ENCODE results near the gene ANKS6. TPM values are rescaled to one million over a fixed set of nuclear protein-coding genes. Genes with fewer than 3 reads are reported as not detected.
A peak's percentile ranks its signal among the peaks of the same experiment; 100 is the strongest.

The ANKS6 gene
- total RNA-seq, 1 donor from 2014 or later = 25.8 TPM

GRCh38 chr9:98777618-98778017 is 18.7 kb downstream of the ANKS6 start:
- Histone ChIP-seq H3K36me3 (ENCODE audit: control insufficient read depth, insufficient read depth, low read length) (peaks cover under 1% of the 10 kb centered on the region), H3K27me3 (ENCODE audit: control insufficient read depth, insufficient read depth, low read length) (no peaks in the 10 kb centered on the region), H3K4me3 (ENCODE audit: low read depth, low read length) (no peak overlapping the region)
- TF ChIP-seq CTCF (IDR thresholded peaks at IDR 0.05; ENCODE audit: insufficient read depth, low read length, poor library complexity, severe bottlenecking) = no peak
- DNase-seq (ENCODE audit: low read depth) = no peak

GRCh38 chr9:98775831-98776441 is 20.4 kb downstream of the ANKS6 start:
- peaks cover 4% of the 10 kb centered on the region for H3K36me3 ChIP-seq (ENCODE audit: control insufficient read depth, insufficient read depth, low read length)
- no peaks in the 10 kb centered on the region for H3K27me3 ChIP-seq (ENCODE audit: control insufficient read depth, insufficient read depth, low read length)
- H3K4me3 ChIP-seq (ENCODE audit: low read depth, low read length) = no peak overlapping the region
- DNase-seq (ENCODE audit: low read depth) = no peak
- peak; percentile 77 for TF ChIP-seq CTCF (IDR thresholded peaks at IDR 0.05; ENCODE audit: insufficient read depth, low read length, poor library complexity, severe bottlenecking)

- H3K27me3 ChIP-seq (ENCODE audit: control insufficient read depth, insufficient read depth, low read length) = no peaks in the 10 kb centered on the region
- no peak for DNase-seq (ENCODE audit: low read depth)
These were observed 21.6 kb downstream of the ANKS6 start for GRCh38 chr9:98774746-98775145.

GRCh38 chr9:98773721-98774120 is 22.6 kb downstream of the ANKS6 start:
- no peak for DNase-seq (ENCODE audit: low read depth)
- Histone ChIP-seq H3K4me3 (ENCODE audit: low read depth, low read length) (no peak overlapping the region), H3K27me3 (ENCODE audit: control insufficient read depth, insufficient read depth, low read length) (no peaks in the 10 kb centered on the region), H3K36me3 (ENCODE audit: control insufficient read depth, insufficient read depth, low read length) (peaks cover 4% of the 10 kb centered on the region)
- TF ChIP-seq CTCF (IDR thresholded peaks at IDR 0.05; ENCODE audit: insufficient read depth, low read length, poor library complexity, severe bottlenecking) = peak; percentile 17

More at GRCh38 chr9:98774746-98775145, 21.6 kb downstream of the ANKS6 start:
- H3K4me3 ChIP-seq (ENCODE audit: low read depth, low read length) = no peak overlapping the region
- peaks cover 4% of the 10 kb centered on the region for H3K36me3 ChIP-seq (ENCODE audit: control insufficient read depth, insufficient read depth, low read length)
- TF ChIP-seq CTCF (IDR thresholded peaks at IDR 0.05; ENCODE audit: insufficient read depth, low read length, poor library complexity, severe bottlenecking) = peak; percentile 76

GRCh38 chr9:98772364-98773155 is 23.8 kb downstream of the ANKS6 start:
- no peak for DNase-seq (ENCODE audit: low read depth)
- no peaks in the 10 kb centered on the region for H3K27me3 ChIP-seq (ENCODE audit: control insufficient read depth, insufficient read depth, low read length)
- peaks cover 5% of the 10 kb centered on the region for H3K36me3 ChIP-seq (ENCODE audit: control insufficient read depth, insufficient read depth, low read length)
- no peak for TF ChIP-seq CTCF (IDR thresholded peaks at IDR 0.05; ENCODE audit: insufficient read depth, low read length, poor library complexity, severe bottlenecking)
- H3K4me3 ChIP-seq (ENCODE audit: low read depth, low read length) = no peak overlapping the region

Measured in kidney epithelial cell (primary cell).